Thyroid gland (tissue), 4 donors: ENCODE data around the gene EML1.

Experiments used
- POLR2A ChIP-seq, 2 donors: fragments of 450-650 bp; IDR thresholded peaks; one replicate each; pipeline ENCODE4 v1.6.1; 2017; ENCODE audit warnings: antibody characterized with exemption in 2 of 2, mild to moderate bottlenecking in 2 of 2, moderate library complexity in 1 of 2
- TF ChIP-seq, protein P1 (sequence below), 6 experiments: fragments of 200-600 bp in 3 of 6; fragments of 450-650 bp in 3 of 6; sonication (generic) in 3 of 6; IDR thresholded peaks; one replicate each; pipeline ENCODE4 v1.5.1; 2016 to 2019; ENCODE audit warnings: antibody characterized with exemption in 6 of 6, mild to moderate bottlenecking in 2 of 6, inconsistent platforms in 1 of 6, moderate library complexity in 1 of 6

GRCh38 chr14:99905121-99905520 lies 111.9 kb downstream of the EML1 start:
- TF ChIP-seq, protein P1, sequence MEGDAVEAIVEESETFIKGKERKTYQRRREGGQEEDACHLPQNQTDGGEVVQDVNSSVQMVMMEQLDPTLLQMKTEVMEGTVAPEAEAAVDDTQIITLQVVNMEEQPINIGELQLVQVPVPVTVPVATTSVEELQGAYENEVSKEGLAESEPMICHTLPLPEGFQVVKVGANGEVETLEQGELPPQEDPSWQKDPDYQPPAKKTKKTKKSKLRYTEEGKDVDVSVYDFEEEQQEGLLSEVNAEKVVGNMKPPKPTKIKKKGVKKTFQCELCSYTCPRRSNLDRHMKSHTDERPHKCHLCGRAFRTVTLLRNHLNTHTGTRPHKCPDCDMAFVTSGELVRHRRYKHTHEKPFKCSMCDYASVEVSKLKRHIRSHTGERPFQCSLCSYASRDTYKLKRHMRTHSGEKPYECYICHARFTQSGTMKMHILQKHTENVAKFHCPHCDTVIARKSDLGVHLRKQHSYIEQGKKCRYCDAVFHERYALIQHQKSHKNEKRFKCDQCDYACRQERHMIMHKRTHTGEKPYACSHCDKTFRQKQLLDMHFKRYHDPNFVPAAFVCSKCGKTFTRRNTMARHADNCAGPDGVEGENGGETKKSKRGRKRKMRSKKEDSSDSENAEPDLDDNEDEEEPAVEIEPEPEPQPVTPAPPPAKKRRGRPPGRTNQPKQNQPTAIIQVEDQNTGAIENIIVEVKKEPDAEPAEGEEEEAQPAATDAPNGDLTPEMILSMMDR (IDR thresholded peaks at IDR 0.05): no peak
- TF ChIP-seq POLR2A (IDR thresholded peaks at IDR 0.05): no peak
